ENCODE measurements around the gene C19orf38. TPM values are rescaled to one million over a fixed set of nuclear protein-coding genes. Genes with fewer than 3 reads are reported as not detected.

Gene C19orf38
- total and polyA plus RNA-seq, 2 of the 4 experiments (the other 2 are of a cell fraction) = 0.18 to 0.19 TPM

GRCh38 chr19:10881403-10882107 is 33.3 kb downstream of the C19orf38 start:
- Histone ChIP-seq H2AFZ (replicated peaks; ENCODE audit: low read length, poor library complexity) (no peak overlapping the region), H3K4me3 (ENCODE audit: insufficient read depth, low read depth, low read length) (no peak overlapping the region), H4K20me1 (ENCODE audit: insufficient read depth, low read length) (peaks cover 70% of the 10 kb centered on the region), H3K79me1 (ENCODE audit: low read depth in 1 of 2, low read length in 2 of 2) (peaks cover 22 to 93% of the 10 kb centered on the region in 2 experiments), H4K5ac (ENCODE audit: low read depth, low read length) (no peak overlapping the region), H3K9me3 (ENCODE audit: control insufficient read depth, insufficient read depth, low read length) (no peaks in the 10 kb centered on the region), H3K4me1 (ENCODE audit: control insufficient read depth, insufficient read depth, low read length) (peaks cover 11% of the 10 kb centered on the region), H3K18ac (ENCODE audit: low read depth, low read length) (no peak overlapping the region), H3K9ac (ENCODE audit: low read depth, low read length) (no peak overlapping the region), H2BK120ac (ENCODE audit: low read depth, low read length) (no peak overlapping the region), H4K8ac (ENCODE audit: low read depth in 2 of 2, low read length in 2 of 2) (no peak overlapping the region), H3K14ac (replicated peaks; ENCODE audit: low read depth, low read length) (no peak overlapping the region), H4K91ac (ENCODE audit: insufficient read depth, low read depth, low read length) (no peak overlapping the region), H2AK9ac (replicated peaks; ENCODE audit: low read depth, low read length, poor library complexity) (peak overlapping the region; percentile 46), H2BK15ac (ENCODE audit: low read depth, low read length) (no peak overlapping the region), H2AK5ac (ENCODE audit: low read depth, low read length) (no peak overlapping the region), H3K9me1 (ENCODE audit: insufficient read depth, low read length) (peaks cover 30% of the 10 kb centered on the region), H3K4me2 (ENCODE audit: low read depth, low read length) (no peak overlapping the region), H3K27me3 (ENCODE audit: control insufficient read depth, insufficient read depth, low read length) (no peaks in the 10 kb centered on the region), H3K4ac (ENCODE audit: low read depth, low read length) (no peak overlapping the region), H3K27ac (ENCODE audit: insufficient read depth, low read length) (no peak overlapping the region), H3K56ac (ENCODE audit: extremely low read depth, insufficient read depth, low read length) (no peak overlapping the region), H3K23ac (ENCODE audit: low read depth, low read length) (no peak overlapping the region), H3K36me3 (ENCODE audit: control insufficient read depth, insufficient read depth, low read length) (no peaks in the 10 kb centered on the region), H2BK20ac (ENCODE audit: low read depth, low read length) (no peak overlapping the region), H2BK5ac (ENCODE audit: low read depth, low read length, poor library complexity, severe bottlenecking) (no peak overlapping the region)
- 80% methylated on average over 4 of the region's 14 CpGs; no CpG with 5 or more reads in 1 of the 2 experiments for WGBS, 2 experiments (ENCODE audit: extremely low coverage in 2 of 2, insufficient read length in 1 of 2)
- in situ Hi-C loops (cut with MboI; ENCODE audit: low sequenced_read_pairs) (no loop called here), dilution Hi-C loops (cut with HindIII; ENCODE audit: low sequenced_read_pairs, unreplicated experiment) (no loop called here), intact Hi-C loops (cut with micrococcal nuclease) (no loop called here)
- CTCF ChIA-PET = interaction anchor here (2.7 kb wide), 1 partner anchor 10 kb away, joined by 9 read pairs; the partner anchor contains the start of gene CARM1
- POLR2A ChIA-PET (ENCODE audit: unreplicated experiment) = no interaction called here
- no TSS peak for BruUV-seq (replicated peaks)
- no peak for ATAC-seq (ENCODE audit: low read depth)
- no peak for DNase-seq
- TF ChIP-seq CEBPB (IDR thresholded peaks at IDR 0.05; ENCODE audit: low read depth, low read length) (no peak), RAD21 (IDR thresholded peaks at IDR 0.05; ENCODE audit: low read length) (no peak), SMC3 (IDR thresholded peaks at IDR 0.05; ENCODE audit: low read depth, low read length) (no peak), FOS (IDR thresholded peaks at IDR 0.05; ENCODE audit: low read depth, low read length) (no peak), POLR2A (IDR thresholded peaks at IDR 0.05; ENCODE audit: low read depth, low read length) (no peak), NFE2L2 (IDR thresholded peaks at IDR 0.05; ENCODE audit: low read depth, low read length) (no peak), CTCF (conservative IDR thresholded peaks at IDR 0.05; ENCODE audit: low read depth, low read length) (no peak), MAFK (IDR thresholded peaks at IDR 0.05; ENCODE audit: low read depth, low read length) (no peak), RFX5 (IDR thresholded peaks at IDR 0.05; ENCODE audit: low read depth, low read length) (no peak), MXI1 (IDR thresholded peaks at IDR 0.05; ENCODE audit: borderline replicate concordance, low read depth, low read length) (no peak), MAZ (IDR thresholded peaks at IDR 0.05; ENCODE audit: borderline replicate concordance, low read depth, low read length) (no peak), BHLHE40 (IDR thresholded peaks at IDR 0.05; ENCODE audit: low read depth, low read length) (no peak)

Measured in IMR-90 (cell line).